GM23338 (cell line): ENCODE results near the gene SH3GLB1. TPM values are rescaled to one million over a fixed set of nuclear protein-coding genes. Genes with fewer than 3 reads are reported as not detected.

Experiments used
- ATAC-seq: fragments of 200-7000 bp; cut with Tn5 transposase; 3 replicates; pipeline ENCODE4 v1.9.1; 2020
- DNase-seq: peaks from one replicate; pipeline ENCODE4 v3.0.0-alpha.2; 2015; ENCODE audit warnings: low spot score
- H2AFZ ChIP-seq: fragments of 200-600 bp; sonication (generic); 2 replicates; pipeline ENCODE4 v1.8.0; 2016; ENCODE audit warnings: antibody characterized with exemption, mild to moderate bottlenecking, moderate library complexity
- H3F3A ChIP-seq: fragments of 200-600 bp; sonication (generic); replicated peaks from 2 replicates; pipeline ENCODE4 v1.8.0; 2017; ENCODE audit warnings: antibody characterized with exemption, mixed run types, low read depth
- H3K27ac ChIP-seq: fragments of 200-600 bp; sonication (generic); 2 replicates; pipeline ENCODE4 v1.6.1; 2016; ENCODE audit warnings: low read depth
- H3K27me3 ChIP-seq: fragments of 200-600 bp; sonication (generic); 2 replicates; pipeline ENCODE4 v1.8.0; 2016; ENCODE audit warnings: mild to moderate bottlenecking, mixed run types, moderate library complexity; ENCODE audit not compliant: insufficient read depth
- H3K36me3 ChIP-seq: fragments of 200-600 bp; sonication (generic); 2 replicates; pipeline ENCODE4 v1.8.0; 2016; ENCODE audit warnings: mild to moderate bottlenecking; ENCODE audit not compliant: insufficient read depth
- H3K4me1 ChIP-seq: fragments of 200-600 bp; sonication (generic); 2 replicates; pipeline ENCODE4 v1.8.0; 2016; ENCODE audit warnings: mild to moderate bottlenecking, moderate library complexity; ENCODE audit not compliant: insufficient read depth
- H3K4me2 ChIP-seq: fragments of 200-600 bp; sonication (generic); 2 replicates; pipeline ENCODE4 v1.7.1; 2017; ENCODE audit warnings: mixed run types
- H3K4me3 ChIP-seq: fragments of 200-600 bp; sonication (generic); 2 replicates; pipeline ENCODE4 v1.6.1; 2016; ENCODE audit warnings: mixed run types
- H3K79me2 ChIP-seq: fragments of 200-600 bp; sonication (generic); replicated peaks from 2 replicates; pipeline ENCODE4 v1.8.0; 2017; ENCODE audit warnings: mild to moderate bottlenecking; ENCODE audit not compliant: insufficient read depth
- H3K9me2 ChIP-seq: fragments of 200-600 bp; sonication (generic); 2 replicates; pipeline ENCODE4 v1.8.0; 2017; ENCODE audit not compliant: insufficient read depth
- H4K20me1 ChIP-seq: fragments of 200-600 bp; sonication (generic); replicated peaks from 2 replicates; pipeline ENCODE4 v1.8.0; 2017; ENCODE audit warnings: mild to moderate bottlenecking; ENCODE audit not compliant: insufficient read depth
- H3K27ac Mint-ChIP-seq: 2 replicates; pipeline ENCODE4 v1.8.0; 2020; ENCODE audit warnings: inconsistent platforms, mild to moderate bottlenecking, moderate library complexity, mixed read lengths
- H3K27me3 Mint-ChIP-seq: 3 replicates; pipeline ENCODE4 v1.8.0; 2022; ENCODE audit warnings: low read depth, mild to moderate bottlenecking, moderate library complexity, mixed read lengths, inconsistent platforms; ENCODE audit not compliant: insufficient read depth, poor library complexity
- H3K36me3 Mint-ChIP-seq: 3 replicates; pipeline ENCODE4 v1.8.0; 2021; ENCODE audit warnings: low read depth, mild to moderate bottlenecking, inconsistent platforms, moderate library complexity, mixed read lengths
- H3K4me1 Mint-ChIP-seq: 3 replicates; pipeline ENCODE4 v1.8.0; 2020; ENCODE audit warnings: mild to moderate bottlenecking, inconsistent platforms, mixed read lengths
- H3K4me3 Mint-ChIP-seq: 3 replicates; pipeline ENCODE4 v1.8.0; 2021; ENCODE audit warnings: moderate library complexity, mild to moderate bottlenecking, inconsistent platforms, mixed read lengths
- H3K9me3 Mint-ChIP-seq: 3 replicates; pipeline ENCODE4 v1.8.0; 2020; ENCODE audit warnings: moderate library complexity, mild to moderate bottlenecking, inconsistent platforms, mixed read lengths
- CREB1 ChIP-seq: fragments of 250-450 bp; sonication (Bioruptor Pico); IDR thresholded peaks from 2 replicates; pipeline ENCODE4 v1.5.0; 2020; ENCODE audit warnings: low read depth, mild to moderate bottlenecking, moderate library complexity
- CTCF ChIP-seq, 2 experiments: fragments of 200-600 bp in 1 of 2; sonication (generic) in 1 of 2; conservative IDR thresholded peaks; 2 replicates each; pipeline versions ENCODE4 v1.5.1 to v1.6.1; 2016 to 2017; ENCODE audit warnings: antibody characterized with exemption in 2 of 2, low read depth in 2 of 2, mild to moderate bottlenecking in 2 of 2, moderate library complexity in 1 of 2
- ETS1 ChIP-seq: IDR thresholded peaks from 2 replicates; pipeline ENCODE4 v1.6.1; 2016; ENCODE audit warnings: antibody characterized with exemption
- EZH2 ChIP-seq: fragments of 200-600 bp; sonication (generic); IDR thresholded peaks from one replicate; pipeline ENCODE4 v1.8.0; 2017; ENCODE audit warnings: antibody characterized with exemption, mild to moderate bottlenecking, low read depth; ENCODE audit not compliant: unreplicated experiment
- EZH2phosphoT487 ChIP-seq: fragments of 200-600 bp; sonication (generic); IDR thresholded peaks from one replicate; pipeline ENCODE4 v1.8.1; 2018; ENCODE audit warnings: antibody characterized with exemption; ENCODE audit not compliant: unreplicated experiment
- JUNB ChIP-seq: IDR thresholded peaks from one replicate; pipeline ENCODE4 v1.6.1; 2016; ENCODE audit warnings: antibody characterized with exemption; ENCODE audit not compliant: unreplicated experiment
- NANOG ChIP-seq: IDR thresholded peaks from 2 replicates; pipeline ENCODE4 v1.6.1; 2016; ENCODE audit warnings: antibody characterized with exemption, borderline replicate concordance
- POLR2AphosphoS5 ChIP-seq: IDR thresholded peaks from 2 replicates; pipeline ENCODE4 v1.6.1; 2016; ENCODE audit warnings: antibody characterized with exemption, low read depth
- REST ChIP-seq: IDR thresholded peaks from one replicate; pipeline ENCODE4 v1.6.1; 2018; ENCODE audit warnings: antibody characterized with exemption; ENCODE audit not compliant: unreplicated experiment
- STAT1 ChIP-seq: IDR thresholded peaks from one replicate; pipeline ENCODE4 v1.6.1; 2016; ENCODE audit warnings: antibody characterized with exemption; ENCODE audit not compliant: unreplicated experiment
- ZNF114 ChIP-seq: fragments of 250-450 bp; sonication (Bioruptor Pico); IDR thresholded peaks from 2 replicates; pipeline ENCODE4 v1.5.0; 2020; ENCODE audit warnings: mild to moderate bottlenecking, moderate library complexity
- ZNF331 ChIP-seq: fragments of 250-450 bp; sonication (Bioruptor Pico); IDR thresholded peaks from 2 replicates; pipeline ENCODE4 v1.5.0; 2020; ENCODE audit warnings: low read depth, mild to moderate bottlenecking, moderate library complexity
- ZNF462 ChIP-seq: fragments of 250-450 bp; sonication (Bioruptor Pico); IDR thresholded peaks from 2 replicates; pipeline ENCODE4 v1.5.0; 2020; ENCODE audit warnings: mild to moderate bottlenecking, moderate library complexity
- polyA plus RNA-seq: library from polyadenylated mRNA; unstranded; fragments of >200 nt; fragmentation: Nextera tagmentation; extraction: Ambion mirVana; gene quantifications from 2 replicates; pipeline ENCODE4 v1.2.1, GENCODE V29; 2016
- total RNA-seq: library from RNA; depleted of rRNA; stranded (reverse); fragments of >200 nt; shearing (Covaris generic); gene quantifications from 2 replicates; pipeline ENCODE4 v1.2.3, GENCODE V29; 2014

Gene SH3GLB1
- total and polyA plus RNA-seq, 2 experiments from 2014 or later, result 21.4 to 29.4 TPM

GRCh38 chr1:86706018-86706635 is 1.8 kb downstream of the SH3GLB1 start:
- peaks cover 17% of the 10 kb centered on the region for H3K4me1 ChIP-seq
- H3K79me2 ChIP-seq, result peaks cover 55% of the 10 kb centered on the region
- no peaks in the 10 kb centered on the region for H3K27me3 ChIP-seq
- H3K27ac ChIP-seq, result no peak overlapping the region
- no peaks in the 10 kb centered on the region for H3K9me3 Mint-ChIP-seq
- no peaks in the 10 kb centered on the region for H3F3A ChIP-seq
- H3K4me1 Mint-ChIP-seq, result peaks cover 25% of the 10 kb centered on the region
- no peak overlapping the region for H3K27ac Mint-ChIP-seq
- ATAC-seq (no peak), DNase-seq (no peak)
- peak overlapping the region; percentile 99 for H3K4me3 Mint-ChIP-seq
- H3K27me3 Mint-ChIP-seq, result peaks cover 5% of the 10 kb centered on the region
- H3K4me3 ChIP-seq, result peak overlapping the region; percentile 82
- no peaks in the 10 kb centered on the region for H3K36me3 ChIP-seq
- no peak overlapping the region for H2AFZ ChIP-seq
- H4K20me1 ChIP-seq, result no peaks in the 10 kb centered on the region
- H3K36me3 Mint-ChIP-seq, result no peaks in the 10 kb centered on the region; the same call in 2 of the 3 replicates
- H3K4me2 ChIP-seq, result peak overlapping the region; percentile 78
- TF ChIP-seq ETS1, result no peak
- no peak for TF ChIP-seq CTCF (conservative IDR thresholded peaks at IDR 0.05; ENCODE audit: low read depth in 2 of 2)
- no peak for TF ChIP-seq EZH2phosphoT487
- no peak for TF ChIP-seq ZNF114 (CRISPR knock-in tag)
- no peak for TF ChIP-seq ZNF462 (CRISPR knock-in tag)
- TF ChIP-seq STAT1, result no peak
- no peak for TF ChIP-seq CREB1 (CRISPR knock-in tag)
- no peak for TF ChIP-seq EZH2
- TF ChIP-seq REST, result no peak
- TF ChIP-seq POLR2AphosphoS5, result no peak
- TF ChIP-seq JUNB, result no peak
- no peak for TF ChIP-seq ZNF331 (CRISPR knock-in tag)
- TF ChIP-seq NANOG, result no peak
- no peaks in the 10 kb centered on the region for H3K9me2 ChIP-seq
